CD4-positive, alpha-beta T cell treated with Interleukin-4 for 1 hour (primary cell): ENCODE measurements around the gene KIF27.

Experiments used
- DNase-seq, 2 donors: peaks; one replicate each; pipeline ENCODE4 v3.0.0-alpha.2; 2020 to 2022

The KIF27 gene

GRCh38 chr9:83800236-83801033 is 120.8 kb downstream of the KIF27 start:
- no peak for DNase-seq

- DNase-seq = no peak
Measured at GRCh38 chr9:83794051-83794450, 127.2 kb downstream of the KIF27 start.

GRCh38 chr9:83792746-83793145 is 128.5 kb downstream of the KIF27 start:
- no peak for DNase-seq
